ENCODE data around the gene PHF20.

DNA sequence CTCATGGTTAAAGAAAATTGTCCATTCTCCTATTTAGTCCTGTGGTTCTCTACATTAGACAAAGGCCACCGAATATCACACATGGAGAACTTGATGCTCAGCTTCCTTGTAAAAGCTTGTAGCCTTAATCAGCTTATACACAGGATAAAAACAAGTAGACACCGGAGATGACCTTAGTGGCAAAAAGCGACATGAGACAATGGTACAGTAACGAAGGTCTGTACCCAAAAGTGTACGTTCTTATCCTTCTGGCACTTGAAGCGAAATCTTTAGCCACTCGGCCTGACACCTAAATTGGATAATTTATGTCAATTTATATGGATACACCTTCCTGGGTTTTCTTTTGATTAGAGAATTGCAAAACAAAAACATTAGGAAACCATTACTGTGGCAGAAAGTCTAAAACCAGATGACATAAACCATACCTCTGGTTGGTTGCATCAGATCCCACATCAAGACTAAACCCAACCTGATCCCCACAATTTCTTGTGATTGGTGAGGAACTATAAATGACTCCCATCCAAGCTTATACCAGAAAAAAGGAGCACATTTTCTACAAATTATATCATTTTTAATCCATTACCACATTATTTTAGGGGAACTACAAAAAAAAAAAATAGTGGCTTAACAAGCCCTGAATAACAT, 35.9 kb upstream of the PHF20 start:
- TF ChIP-seq POLR2AphosphoS5 (IDR thresholded peaks at IDR 0.05; ENCODE audit: low read depth, low read length) (peak; percentile 38), KDM4A (IDR thresholded peaks at IDR 0.05; ENCODE audit: low read depth, low read length, severe bottlenecking) (no peak), CTCF (IDR thresholded peaks at IDR 0.05; ENCODE audit: control extremely low read depth in 1 of 3, insufficient read depth in 1 of 3, low read depth in 1 of 3, low read length in 3 of 3) (no peak), EZH2 (IDR thresholded peaks at IDR 0.05; ENCODE audit: low read depth, low read length, severe bottlenecking) (no peak), SIN3A (conservative IDR thresholded peaks at IDR 0.05 in 1 of 2, IDR thresholded peaks at IDR 0.05 in 1 of 2; ENCODE audit: low read depth in 1 of 2, low read length in 2 of 2) (no peak), CREB1 (IDR thresholded peaks at IDR 0.05) (no peak), JUND (IDR thresholded peaks at IDR 0.05; ENCODE audit: low read length) (no peak), SP2 (IDR thresholded peaks at IDR 0.05; ENCODE audit: low read length) (no peak), SP1 (IDR thresholded peaks at IDR 0.05; ENCODE audit: low read depth, low read length) (no peak), YY1 (IDR thresholded peaks at IDR 0.05; ENCODE audit: low read depth, low read length) (no peak), SIRT6 (IDR thresholded peaks at IDR 0.05; ENCODE audit: low read length) (no peak)
